K562 (cell line): ENCODE data around the gene LY6G6D. TPM values are rescaled to one million over a fixed set of nuclear protein-coding genes. Genes with fewer than 3 reads are reported as not detected.
A peak's percentile ranks its signal among the peaks of the same experiment; 100 is the strongest.

Experiments used
- ATF7 ChIP-seq: fragments of 450-650 bp; IDR thresholded peaks from 2 replicates; pipeline ENCODE4 v1.7.1; 2014; ENCODE audit warnings: mild to moderate bottlenecking, moderate library complexity
- E2F3 ChIP-seq: fragments of 250-450 bp; sonication (Bioruptor Pico); IDR thresholded peaks from 2 replicates; pipeline ENCODE4 v1.4.0; 2020; ENCODE audit warnings: mild to moderate bottlenecking
- FOS ChIP-seq: IDR thresholded peaks from 3 replicates; pipeline ENCODE4 v1.6.1; 2011; ENCODE audit not compliant: insufficient read length; ENCODE audit errors: extremely low read depth
- HLTF ChIP-seq: fragments of 450-650 bp; IDR thresholded peaks from 2 replicates; pipeline ENCODE4 v1.6.1; 2016
- KAT8 ChIP-seq: fragments of 450-650 bp; IDR thresholded peaks from 2 replicates; pipeline ENCODE4 v1.6.1; 2016; ENCODE audit warnings: low read depth, mild to moderate bottlenecking
- KDM1A ChIP-seq, 2 experiments: fragments of 450-650 bp; IDR thresholded peaks; 2 replicates each; pipeline ENCODE4 v1.6.1; 2016; ENCODE audit warnings: mild to moderate bottlenecking in 2 of 2
- MTA2 ChIP-seq: fragments of 450-650 bp; IDR thresholded peaks from 2 replicates; pipeline ENCODE4 v1.6.1; 2016; ENCODE audit warnings: low read depth
- POLR2A ChIP-seq: fragments of 450-650 bp; conservative IDR thresholded peaks from 2 replicates; pipeline ENCODE4 v1.6.1; 2016
- RB1 ChIP-seq: fragments of 450-650 bp; IDR thresholded peaks from 2 replicates; pipeline ENCODE4 v1.6.1; 2017; ENCODE audit warnings: low read depth, mild to moderate bottlenecking
- RBFOX2 ChIP-seq: fragments of 200-400 bp; formaldehyde crosslinking; IDR thresholded peaks from 2 replicates; pipeline ENCODE4 v1.6.1; 2017; ENCODE audit warnings: low read depth, mild to moderate bottlenecking, low read length, moderate library complexity
- SIX5 ChIP-seq, 2 experiments: IDR thresholded peaks; 2 replicates each; pipeline ENCODE4 v1.6.1; 2011; ENCODE audit warnings: low read length in 2 of 2, borderline replicate concordance in 1 of 2, low read depth in 1 of 2, mild to moderate bottlenecking in 1 of 2, moderate library complexity in 1 of 2; ENCODE audit not compliant: insufficient read depth in 1 of 2
- STAG1 ChIP-seq: sonication (generic); formaldehyde crosslinking; IDR thresholded peaks from 2 replicates; pipeline ENCODE4 v1.5.0; 2020; ENCODE audit warnings: missing genetic modification reagents, borderline replicate concordance
- TCF7 ChIP-seq: sonication (generic); IDR thresholded peaks from 2 replicates; pipeline ENCODE4 v1.6.1; 2016; ENCODE audit warnings: antibody characterized with exemption, borderline replicate concordance
- TSC22D4 ChIP-seq: fragments of 450-650 bp; IDR thresholded peaks from 2 replicates; pipeline ENCODE4 v1.6.1; 2016; ENCODE audit warnings: missing genetic modification characterization, missing biosample characterization, control low read depth
- ZNF165 ChIP-seq: fragments of 250-450 bp; sonication (Bioruptor Pico); IDR thresholded peaks from 2 replicates; pipeline ENCODE4 v1.4.0; 2020; ENCODE audit warnings: borderline replicate concordance
- ZNF347 ChIP-seq: fragments of 450-650 bp; formaldehyde crosslinking; IDR thresholded peaks from 2 replicates; pipeline ENCODE4 v1.4.0; 2020; ENCODE audit warnings: low read depth, mild to moderate bottlenecking, moderate library complexity
- ZNF384 ChIP-seq: IDR thresholded peaks from 2 replicates; pipeline ENCODE4 v1.6.1; 2012; ENCODE audit warnings: low read depth, low read length, improper control_type of control experiment
- polyA plus RNA-seq, 8 experiments: library from polyadenylated mRNA; depleted of rRNA in 4 of 8; stranded (reverse) in 5 of 8; unstranded in 3 of 8; fragments of >200 nt; fragmentation: Nextera tagmentation in 2 of 8; fragmentation: Illumina TruSeq in 1 of 8; extraction: Ambion mirVana in 2 of 8; extraction: Trizol in 1 of 8; gene quantifications; 2 replicates each; pipeline versions ENCODE4 v1.2.1 to v1.2.3, GENCODE V29; 2011 to 2014; ENCODE audit warnings: inconsistent platforms in 1 of 8, missing spikeins in 1 of 8
- total RNA-seq, 7 experiments: library from RNA; depleted of rRNA in 6 of 7; stranded (reverse); fragments of >200 nt in 6 of 7; fragmentation: Illumina TruSeq in 2 of 7; extraction: Trizol in 2 of 7; gene quantifications; 2 replicates each; pipeline versions ENCODE4 v1.2.1 to v1.2.3, GENCODE V29; 2011 to 2021; ENCODE audit warnings: low replicate concordance in 1 of 7
- TF ChIP-seq, protein P1 (sequence below): sonication (generic); formaldehyde crosslinking; IDR thresholded peaks from 2 replicates; pipeline ENCODE4 v1.4.0; 2020; ENCODE audit warnings: mild to moderate bottlenecking, missing genetic modification reagents
- TF ChIP-seq, protein P2 (sequence below): fragments of 150-350 bp; conservative IDR thresholded peaks from 2 replicates; pipeline ENCODE4 v1.6.1; 2014; ENCODE audit warnings: low read length
- TF ChIP-seq, protein P3 (sequence below): sonication (generic); formaldehyde crosslinking; IDR thresholded peaks from 2 replicates; pipeline ENCODE4 v1.8.0; 2022; ENCODE audit warnings: mild to moderate bottlenecking, missing genetic modification reagents
- TF ChIP-seq, protein P4 (sequence below), 2 experiments: fragments of 200-800 bp in 1 of 2; sonication (Bioruptor generic) in 1 of 2; sonication (generic) in 1 of 2; formaldehyde crosslinking in 1 of 2; IDR thresholded peaks in 1 of 2; conservative IDR thresholded peaks in 1 of 2; 2 replicates each; pipeline versions ENCODE4 v1.5.0 to v1.6.1; 2016 to 2020; ENCODE audit warnings: missing compliant biosample characterization in 1 of 2, missing genetic modification characterization in 1 of 2, missing genetic modification reagents in 1 of 2

The LY6G6D gene
- total and polyA plus RNA-seq, 9 of the 15 experiments (the other 6 are each of a cell fraction or from before 2014, with no cell fraction given) = 0.30 to 0.38 TPM; not detected in 7

DNA sequence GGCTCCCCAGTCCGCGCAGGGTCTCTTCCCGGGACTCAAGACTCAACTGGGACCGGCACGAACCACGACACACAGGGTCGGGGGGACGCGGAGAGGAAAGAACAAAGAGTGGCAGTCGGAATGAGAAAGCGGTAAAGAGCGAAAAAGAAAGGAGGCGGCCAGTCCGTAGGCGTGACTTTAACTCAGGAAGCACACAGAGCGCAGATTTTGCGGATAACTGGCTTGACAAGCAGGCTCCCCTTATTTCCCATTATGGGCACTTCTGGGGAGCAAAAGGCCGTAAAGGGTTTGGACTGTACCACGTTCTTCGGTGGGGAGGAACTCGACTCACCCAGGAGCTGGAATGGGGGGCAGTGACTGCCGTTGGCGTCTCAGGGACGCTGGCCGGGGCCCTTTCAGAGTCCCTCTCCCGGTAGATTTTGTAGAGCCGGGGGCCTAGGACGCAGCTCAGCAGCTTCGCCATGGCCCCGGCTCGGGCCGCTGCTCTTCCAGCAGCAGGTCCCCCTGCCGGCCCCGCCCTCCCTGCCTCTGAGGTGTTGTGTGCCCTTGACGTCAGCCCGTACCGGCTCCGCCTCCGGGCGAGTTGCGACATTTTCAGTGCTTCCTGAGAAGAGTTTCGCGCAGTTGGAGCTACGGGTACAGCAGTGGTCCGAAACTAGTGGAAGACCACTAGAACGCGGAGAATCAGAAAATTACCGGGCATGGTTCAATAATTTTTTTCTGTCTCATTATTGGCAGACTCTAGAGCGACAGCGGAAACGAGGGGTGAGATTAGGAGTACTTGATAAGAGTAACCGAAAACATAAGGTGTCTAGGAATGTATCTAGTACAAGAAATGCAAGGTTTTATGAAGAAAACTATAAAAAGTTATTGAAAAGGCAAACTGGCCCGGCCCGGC is 12.1 kb upstream of the LY6G6D start, which contains the start of gene ABHD16A (continued):
- TF ChIP-seq, protein P1, sequence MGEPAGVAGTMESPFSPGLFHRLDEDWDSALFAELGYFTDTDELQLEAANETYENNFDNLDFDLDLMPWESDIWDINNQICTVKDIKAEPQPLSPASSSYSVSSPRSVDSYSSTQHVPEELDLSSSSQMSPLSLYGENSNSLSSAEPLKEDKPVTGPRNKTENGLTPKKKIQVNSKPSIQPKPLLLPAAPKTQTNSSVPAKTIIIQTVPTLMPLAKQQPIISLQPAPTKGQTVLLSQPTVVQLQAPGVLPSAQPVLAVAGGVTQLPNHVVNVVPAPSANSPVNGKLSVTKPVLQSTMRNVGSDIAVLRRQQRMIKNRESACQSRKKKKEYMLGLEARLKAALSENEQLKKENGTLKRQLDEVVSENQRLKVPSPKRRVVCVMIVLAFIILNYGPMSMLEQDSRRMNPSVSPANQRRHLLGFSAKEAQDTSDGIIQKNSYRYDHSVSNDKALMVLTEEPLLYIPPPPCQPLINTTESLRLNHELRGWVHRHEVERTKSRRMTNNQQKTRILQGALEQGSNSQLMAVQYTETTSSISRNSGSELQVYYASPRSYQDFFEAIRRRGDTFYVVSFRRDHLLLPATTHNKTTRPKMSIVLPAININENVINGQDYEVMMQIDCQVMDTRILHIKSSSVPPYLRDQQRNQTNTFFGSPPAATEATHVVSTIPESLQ (CRISPR knock-in tag) = peak; percentile 85
- TF ChIP-seq, protein P2, sequence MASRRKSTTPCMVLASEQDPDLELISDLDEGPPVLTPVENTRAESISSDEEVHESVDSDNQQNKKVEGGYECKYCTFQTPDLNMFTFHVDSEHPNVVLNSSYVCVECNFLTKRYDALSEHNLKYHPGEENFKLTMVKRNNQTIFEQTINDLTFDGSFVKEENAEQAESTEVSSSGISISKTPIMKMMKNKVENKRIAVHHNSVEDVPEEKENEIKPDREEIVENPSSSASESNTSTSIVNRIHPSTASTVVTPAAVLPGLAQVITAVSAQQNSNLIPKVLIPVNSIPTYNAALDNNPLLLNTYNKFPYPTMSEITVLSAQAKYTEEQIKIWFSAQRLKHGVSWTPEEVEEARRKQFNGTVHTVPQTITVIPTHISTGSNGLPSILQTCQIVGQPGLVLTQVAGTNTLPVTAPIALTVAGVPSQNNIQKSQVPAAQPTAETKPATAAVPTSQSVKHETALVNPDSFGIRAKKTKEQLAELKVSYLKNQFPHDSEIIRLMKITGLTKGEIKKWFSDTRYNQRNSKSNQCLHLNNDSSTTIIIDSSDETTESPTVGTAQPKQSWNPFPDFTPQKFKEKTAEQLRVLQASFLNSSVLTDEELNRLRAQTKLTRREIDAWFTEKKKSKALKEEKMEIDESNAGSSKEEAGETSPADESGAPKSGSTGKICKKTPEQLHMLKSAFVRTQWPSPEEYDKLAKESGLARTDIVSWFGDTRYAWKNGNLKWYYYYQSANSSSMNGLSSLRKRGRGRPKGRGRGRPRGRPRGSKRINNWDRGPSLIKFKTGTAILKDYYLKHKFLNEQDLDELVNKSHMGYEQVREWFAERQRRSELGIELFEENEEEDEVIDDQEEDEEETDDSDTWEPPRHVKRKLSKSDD = no peak
- no peak for TF ChIP-seq KAT8
- TF ChIP-seq ATF7 = peak; percentile 100
- TF ChIP-seq SIX5 (IDR thresholded peaks at IDR 0.05; ENCODE audit: borderline replicate concordance in 1 of 2, insufficient read depth in 1 of 2, low read depth in 1 of 2, low read length in 2 of 2) = peak; percentile 30 to 49; a peak in 2 of 4 replicates
- peak; percentile 61; the same call in 1 of the 2 replicates for TF ChIP-seq ZNF165 (CRISPR knock-in tag)
- TF ChIP-seq E2F3 (CRISPR knock-in tag) = no peak
- no peak for TF ChIP-seq KDM1A (IDR thresholded peaks at IDR 0.05)
- TF ChIP-seq MTA2 = no peak; the same call in 1 of the 2 replicates
- TF ChIP-seq POLR2A = peak; percentile 98
- TF ChIP-seq, protein P3, sequence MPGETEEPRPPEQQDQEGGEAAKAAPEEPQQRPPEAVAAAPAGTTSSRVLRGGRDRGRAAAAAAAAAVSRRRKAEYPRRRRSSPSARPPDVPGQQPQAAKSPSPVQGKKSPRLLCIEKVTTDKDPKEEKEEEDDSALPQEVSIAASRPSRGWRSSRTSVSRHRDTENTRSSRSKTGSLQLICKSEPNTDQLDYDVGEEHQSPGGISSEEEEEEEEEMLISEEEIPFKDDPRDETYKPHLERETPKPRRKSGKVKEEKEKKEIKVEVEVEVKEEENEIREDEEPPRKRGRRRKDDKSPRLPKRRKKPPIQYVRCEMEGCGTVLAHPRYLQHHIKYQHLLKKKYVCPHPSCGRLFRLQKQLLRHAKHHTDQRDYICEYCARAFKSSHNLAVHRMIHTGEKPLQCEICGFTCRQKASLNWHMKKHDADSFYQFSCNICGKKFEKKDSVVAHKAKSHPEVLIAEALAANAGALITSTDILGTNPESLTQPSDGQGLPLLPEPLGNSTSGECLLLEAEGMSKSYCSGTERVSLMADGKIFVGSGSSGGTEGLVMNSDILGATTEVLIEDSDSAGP (CRISPR knock-in tag) = peak; percentile 68
- TF ChIP-seq RBFOX2 = peak; percentile 96
- no peak for TF ChIP-seq STAG1 (CRISPR knock-in tag)
- peak; percentile 87 for TF ChIP-seq RB1
- peak; percentile 48; the same call in 1 of the 2 replicates for TF ChIP-seq ZNF384
- TF ChIP-seq, protein P4, sequence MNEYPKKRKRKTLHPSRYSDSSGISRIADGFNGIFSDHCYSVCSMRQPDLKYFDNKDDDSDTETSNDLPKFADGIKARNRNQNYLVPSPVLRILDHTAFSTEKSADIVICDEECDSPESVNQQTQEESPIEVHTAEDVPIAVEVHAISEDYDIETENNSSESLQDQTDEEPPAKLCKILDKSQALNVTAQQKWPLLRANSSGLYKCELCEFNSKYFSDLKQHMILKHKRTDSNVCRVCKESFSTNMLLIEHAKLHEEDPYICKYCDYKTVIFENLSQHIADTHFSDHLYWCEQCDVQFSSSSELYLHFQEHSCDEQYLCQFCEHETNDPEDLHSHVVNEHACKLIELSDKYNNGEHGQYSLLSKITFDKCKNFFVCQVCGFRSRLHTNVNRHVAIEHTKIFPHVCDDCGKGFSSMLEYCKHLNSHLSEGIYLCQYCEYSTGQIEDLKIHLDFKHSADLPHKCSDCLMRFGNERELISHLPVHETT (CRISPR knock-in tag; conservative IDR thresholded peaks at IDR 0.05 in 1 of 2, IDR thresholded peaks at IDR 0.05 in 1 of 2) = peak in 1 of 2 experiments; percentile 75; a peak in 2 of 4 replicates
- no peak for TF ChIP-seq ZNF347
- TF ChIP-seq TSC22D4 = no peak
- TF ChIP-seq TCF7 = peak; percentile 78
- peak; percentile 75; the same call in 1 of the 2 replicates for TF ChIP-seq HLTF
- TF ChIP-seq FOS = no peak
